GM12878 (cell line): ENCODE data around the gene CCDC6.

Source experiments
- ASH2L ChIP-seq: fragments of 300-600, 200-600 bp; sonication (generic); IDR thresholded peaks from 2 replicates; pipeline ENCODE4 v1.6.1; 2017; ENCODE audit warnings: low read depth, mild to moderate bottlenecking, borderline replicate concordance
- CTCF ChIP-seq, 3 experiments: IDR thresholded peaks in 2 of 3; conservative IDR thresholded peaks in 1 of 3; 2 replicates each; pipeline ENCODE4 v1.5.1; 2011; ENCODE audit warnings: low read depth in 3 of 3, low read length in 3 of 3, mild to moderate bottlenecking in 3 of 3, control low read depth in 2 of 3, moderate library complexity in 2 of 3, inconsistent platforms in 1 of 3, mixed read lengths in 1 of 3; ENCODE audit not compliant: control insufficient read depth in 2 of 3, insufficient read depth in 1 of 3; ENCODE audit errors: extremely low read depth in 1 of 3
- EED ChIP-seq: sonication (generic); IDR thresholded peaks from 2 replicates; pipeline ENCODE4 v1.6.1; 2016; ENCODE audit warnings: antibody characterized with exemption, low read depth
- EZH2 ChIP-seq: IDR thresholded peaks from 2 replicates; pipeline ENCODE4 v1.6.1; 2012; ENCODE audit warnings: low read depth, mild to moderate bottlenecking, control low read depth, inconsistent platforms, low read length, borderline replicate concordance; ENCODE audit not compliant: control insufficient read depth
- JUND ChIP-seq: IDR thresholded peaks from 2 replicates; pipeline ENCODE4 v1.6.1; 2012; ENCODE audit warnings: low read depth, mild to moderate bottlenecking, low read length, improper control_type of control experiment, moderate library complexity
- KLF5 ChIP-seq: fragments of 450-650 bp; IDR thresholded peaks from 2 replicates; pipeline ENCODE4 v1.6.1; 2014; ENCODE audit warnings: mild to moderate bottlenecking; ENCODE audit not compliant: partially characterized antibody
- PAX8 ChIP-seq: fragments of 450-650 bp; IDR thresholded peaks from 2 replicates; pipeline ENCODE4 v1.6.1; 2017; ENCODE audit warnings: mild to moderate bottlenecking, moderate library complexity
- POLR2A ChIP-seq: IDR thresholded peaks from 2 replicates; pipeline ENCODE4 v1.6.1; 2011; ENCODE audit warnings: low read depth, mild to moderate bottlenecking, low read length
- REST ChIP-seq: IDR thresholded peaks from 2 replicates; pipeline ENCODE4 v1.6.1; 2012; ENCODE audit warnings: mild to moderate bottlenecking, low read depth, low read length
- TAF1 ChIP-seq: IDR thresholded peaks from 2 replicates; pipeline ENCODE4 v1.6.1; 2011; ENCODE audit warnings: mild to moderate bottlenecking, low read depth, low read length, borderline replicate concordance
- TARDBP ChIP-seq: IDR thresholded peaks from 2 replicates; pipeline ENCODE4 v1.6.1; 2016; ENCODE audit warnings: borderline replicate concordance
- ZBTB4 ChIP-seq: fragments of 450-650 bp; formaldehyde crosslinking; IDR thresholded peaks from 2 replicates; pipeline ENCODE4 v1.4.0; 2022; ENCODE audit warnings: mild to moderate bottlenecking, moderate library complexity

DNA sequence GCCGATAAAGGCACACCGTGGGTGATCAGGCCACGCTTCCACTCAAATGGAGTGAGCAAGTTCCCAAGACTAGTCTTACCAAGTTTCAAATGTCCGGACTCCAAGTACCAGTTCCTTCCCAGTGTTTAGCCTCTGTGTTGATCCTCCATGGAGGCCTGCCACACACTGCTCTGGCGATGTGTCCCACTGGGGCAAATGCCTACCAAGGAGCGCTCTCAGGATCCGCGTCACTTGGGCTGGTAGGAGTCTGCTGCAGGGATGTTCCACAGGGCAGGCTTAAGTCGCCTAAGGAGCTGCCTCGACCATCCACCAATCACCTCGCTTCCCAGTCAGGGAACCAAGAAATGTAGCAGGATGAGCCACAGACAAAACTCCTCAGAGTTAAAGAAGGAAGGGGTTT lies 135.7 kb downstream of the CCDC6 start:
- TF ChIP-seq ASH2L: no peak
- no peak for TF ChIP-seq KLF5
- no peak for TF ChIP-seq ZBTB4 (CRISPR knock-in tag)
- TF ChIP-seq CTCF (IDR thresholded peaks at IDR 0.05 in 2 of 3, conservative IDR thresholded peaks at IDR 0.05 in 1 of 3; ENCODE audit: control insufficient read depth in 2 of 3, extremely low read depth in 1 of 3, insufficient read depth in 1 of 3, low read depth in 3 of 3, low read length in 3 of 3): no peak
- no peak for TF ChIP-seq EZH2
- TF ChIP-seq TAF1: no peak
- no peak for TF ChIP-seq TARDBP
- no peak for TF ChIP-seq REST
- no peak for TF ChIP-seq POLR2A
- no peak for TF ChIP-seq PAX8
- TF ChIP-seq JUND: no peak
- TF ChIP-seq EED: no peak
